Astrocyte of the cerebellum (primary cell): ENCODE data around the gene MORF4L2.
A peak's percentile ranks its signal among the peaks of the same experiment; 100 is the strongest.

Source experiments
- DNase-seq: peaks from one replicate; pipeline ENCODE4 v3.0.0-alpha.2; 2011; ENCODE audit warnings: low read depth
- H3K4me3 ChIP-seq: 2 replicates; pipeline ENCODE4 v1.5.1; 2011; ENCODE audit warnings: mild to moderate bottlenecking, low read depth, low read length, moderate library complexity
- in situ Hi-C: cut with HindIII; loops from 2 replicates; pipeline ENCODE4 v1.10.0; 2017; ENCODE audit warnings: low sequenced_read_pairs
- TF ChIP-seq, protein P1 (sequence below): IDR thresholded peaks from 2 replicates; pipeline ENCODE4 v1.5.1; 2012; ENCODE audit warnings: low read length, low read depth, moderate library complexity, mild to moderate bottlenecking; ENCODE audit errors: missing control alignments

MORF4L2 gene

DNA sequence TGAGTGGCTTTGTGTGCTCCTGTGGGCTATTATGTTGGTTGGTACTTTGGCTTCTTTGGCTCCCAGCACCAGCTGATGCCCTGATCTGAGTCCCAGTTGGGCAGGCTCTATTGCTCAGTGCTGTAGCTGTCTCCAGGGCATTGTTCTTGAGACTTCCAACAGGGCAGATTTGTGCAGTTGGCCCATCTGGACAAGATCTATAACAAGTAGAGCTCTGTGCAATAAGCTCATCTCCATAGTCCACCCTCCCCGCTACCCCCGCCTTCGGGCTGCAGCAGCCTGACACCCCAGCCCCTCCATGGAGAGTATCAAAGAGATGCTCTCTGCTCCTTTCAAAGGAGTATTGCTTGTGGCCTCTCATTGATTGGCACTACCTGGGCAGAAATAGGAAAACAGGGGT is 18.4 kb upstream of the MORF4L2 start:
- TF ChIP-seq, protein P1, sequence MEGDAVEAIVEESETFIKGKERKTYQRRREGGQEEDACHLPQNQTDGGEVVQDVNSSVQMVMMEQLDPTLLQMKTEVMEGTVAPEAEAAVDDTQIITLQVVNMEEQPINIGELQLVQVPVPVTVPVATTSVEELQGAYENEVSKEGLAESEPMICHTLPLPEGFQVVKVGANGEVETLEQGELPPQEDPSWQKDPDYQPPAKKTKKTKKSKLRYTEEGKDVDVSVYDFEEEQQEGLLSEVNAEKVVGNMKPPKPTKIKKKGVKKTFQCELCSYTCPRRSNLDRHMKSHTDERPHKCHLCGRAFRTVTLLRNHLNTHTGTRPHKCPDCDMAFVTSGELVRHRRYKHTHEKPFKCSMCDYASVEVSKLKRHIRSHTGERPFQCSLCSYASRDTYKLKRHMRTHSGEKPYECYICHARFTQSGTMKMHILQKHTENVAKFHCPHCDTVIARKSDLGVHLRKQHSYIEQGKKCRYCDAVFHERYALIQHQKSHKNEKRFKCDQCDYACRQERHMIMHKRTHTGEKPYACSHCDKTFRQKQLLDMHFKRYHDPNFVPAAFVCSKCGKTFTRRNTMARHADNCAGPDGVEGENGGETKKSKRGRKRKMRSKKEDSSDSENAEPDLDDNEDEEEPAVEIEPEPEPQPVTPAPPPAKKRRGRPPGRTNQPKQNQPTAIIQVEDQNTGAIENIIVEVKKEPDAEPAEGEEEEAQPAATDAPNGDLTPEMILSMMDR: no peak
- DNase-seq: no peak
- in situ Hi-C loops: no loop called here
- no peak overlapping the region for H3K4me3 ChIP-seq

DNA sequence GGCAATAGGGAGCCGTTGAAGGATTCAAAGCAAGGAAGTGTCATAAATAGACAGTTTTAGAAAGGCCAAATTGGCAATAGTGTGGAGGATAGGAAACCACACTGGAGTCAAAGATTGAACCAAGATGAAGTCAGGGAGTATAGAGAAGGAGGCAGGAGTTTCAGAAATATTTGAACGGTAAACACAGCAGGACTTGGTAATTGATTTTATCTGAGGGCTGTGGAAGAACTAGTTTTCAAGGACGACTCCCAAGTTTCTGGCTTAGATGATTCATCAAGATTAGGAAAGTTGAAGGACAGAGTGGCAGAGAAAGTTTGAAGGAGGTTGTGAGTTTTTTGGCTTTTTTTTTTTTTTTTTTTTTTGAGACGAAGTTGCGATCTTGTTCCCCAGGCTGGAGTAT is 12.7 kb upstream of the MORF4L2 start:
- in situ Hi-C loops: no loop called here
- no peak overlapping the region for H3K4me3 ChIP-seq
- TF ChIP-seq, protein P1: no peak
- no peak for DNase-seq

DNA sequence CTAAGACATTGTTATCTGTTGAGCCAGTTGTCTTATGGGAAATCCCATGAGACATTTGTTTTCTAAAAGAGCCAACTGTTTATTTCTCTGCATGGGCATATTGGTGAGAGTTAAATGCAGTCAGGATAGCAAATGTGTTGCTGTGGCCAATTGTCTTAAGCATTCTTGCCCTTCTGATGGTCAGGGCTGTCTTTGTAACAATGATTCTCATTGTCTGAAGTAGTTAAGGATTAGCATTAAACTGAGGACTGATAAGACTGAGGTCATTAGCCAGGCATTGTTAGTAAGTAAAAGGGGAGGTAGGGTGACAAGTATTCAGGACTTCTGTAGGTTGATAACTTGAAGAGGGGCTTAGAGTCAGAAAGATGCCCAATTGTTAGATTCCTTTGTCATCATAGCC is 11.2 kb upstream of the MORF4L2 start:
- in situ Hi-C loops: no loop called here
- TF ChIP-seq, protein P1: no peak
- no peak for DNase-seq
- H3K4me3 ChIP-seq: no peak overlapping the region

DNA sequence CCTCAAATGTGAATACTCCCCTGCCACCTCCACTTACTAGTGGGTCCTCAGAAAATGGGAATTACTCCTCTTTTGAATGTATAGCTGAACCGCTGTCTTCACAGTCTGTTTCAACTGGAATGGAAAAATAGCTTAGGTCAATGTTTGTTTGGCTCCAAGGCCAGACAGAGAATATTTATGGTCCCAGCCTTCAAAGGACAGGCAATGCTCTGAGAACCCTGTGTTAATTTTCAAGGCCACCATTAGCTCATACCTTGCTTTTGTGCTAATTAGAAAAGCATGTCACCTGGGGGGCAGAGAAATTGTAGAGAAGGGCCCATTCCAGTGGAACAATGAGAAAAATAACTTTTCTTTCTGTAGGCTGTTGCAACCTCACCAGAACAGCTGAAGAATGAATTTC is 4.6 kb upstream of the MORF4L2 start:
- DNase-seq: no peak
- H3K4me3 ChIP-seq: no peak overlapping the region
- TF ChIP-seq, protein P1: no peak
- in situ Hi-C loops: no loop called here

DNA sequence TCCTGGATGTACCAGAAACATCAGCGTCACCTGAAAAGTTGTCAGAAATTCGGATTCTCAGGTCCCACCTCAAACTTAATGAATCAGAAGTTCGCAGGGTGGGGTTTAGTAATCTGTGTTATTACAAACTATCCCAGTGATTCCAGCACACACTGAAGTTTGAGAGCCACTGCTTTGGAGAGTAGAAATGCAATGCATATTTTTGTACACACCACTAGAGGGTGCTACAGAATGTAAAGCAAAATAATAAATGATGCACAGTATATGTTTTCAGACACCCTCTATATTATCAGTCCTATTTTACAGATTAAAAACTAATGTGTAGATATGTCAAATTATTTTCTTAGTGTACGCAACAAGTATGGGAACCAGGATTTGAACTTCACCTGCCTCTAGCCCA is 2.4 kb upstream of the MORF4L2 start:
- in situ Hi-C loops: no loop called here
- TF ChIP-seq, protein P1: peak; percentile 41
- no peak overlapping the region for H3K4me3 ChIP-seq
- no peak for DNase-seq

DNA sequence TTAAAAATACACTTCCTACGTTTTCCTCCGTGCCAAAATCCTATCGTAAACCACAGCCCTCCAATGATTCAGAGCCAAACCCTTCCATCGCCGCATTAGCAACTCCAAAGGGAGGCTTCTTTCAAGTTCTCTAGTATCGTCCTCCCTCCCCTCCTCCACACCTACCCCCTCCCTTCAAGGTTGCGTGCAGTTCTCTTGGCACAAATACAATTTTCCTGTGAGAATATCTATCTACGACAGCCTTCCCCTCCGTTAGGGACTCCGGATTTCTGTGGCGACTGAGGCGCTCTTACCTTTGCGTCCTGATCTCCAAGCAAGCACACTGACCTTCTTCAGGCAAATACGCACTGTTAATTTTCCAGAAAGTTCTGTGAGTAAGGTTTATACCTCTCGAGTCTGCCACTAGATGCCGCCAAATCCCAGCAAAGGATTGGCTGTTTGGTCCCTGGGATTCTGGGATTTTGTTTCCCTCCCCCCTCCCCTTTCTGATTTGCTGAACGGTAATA is 1.2 kb upstream of the MORF4L2 start:
- in situ Hi-C loops: no loop called here

More for the DNA sequence above, 1.2 kb upstream of the MORF4L2 start:
- TF ChIP-seq, protein P1: peak; percentile 72
- peak; percentile 65 for DNase-seq
- peak overlapping the region; percentile 71 for H3K4me3 ChIP-seq
